HUDEP-2 (cell line): Measurements from ENCODE around the gene SPON1.

Experiments
- DNase-seq, 76 experiments: peaks; one replicate each; lab custom pipeline; 2025; ENCODE audit not compliant: unreplicated experiment in 76 of 76; lab: John Stamatoyannopoulos, UW

The SPON1 gene

GRCh38 chr11:13942971-13943381 lies 19.5 kb upstream of the SPON1 start:
- no peak for DNase-seq

DNA sequence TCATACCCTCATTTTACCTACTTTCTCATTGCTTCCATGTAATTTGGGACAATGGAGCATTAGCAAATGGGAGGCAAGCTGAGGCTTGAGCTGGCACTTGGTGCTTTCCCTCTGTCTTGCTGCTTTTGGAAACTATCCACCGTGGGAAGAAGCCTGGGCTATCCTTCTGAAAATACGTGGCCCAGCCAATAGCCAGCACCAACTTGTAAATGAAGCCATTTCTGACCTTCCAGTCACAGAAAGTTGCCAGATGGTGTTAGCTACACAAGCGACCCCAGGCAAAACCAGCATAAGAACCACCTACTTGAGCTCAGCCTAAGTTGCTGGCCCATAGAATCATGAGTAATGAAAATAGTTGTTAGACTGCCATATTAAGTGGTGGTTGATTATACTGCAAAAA lies 18.5 kb upstream of the SPON1 start:
- DNase-seq: no peak

DNA sequence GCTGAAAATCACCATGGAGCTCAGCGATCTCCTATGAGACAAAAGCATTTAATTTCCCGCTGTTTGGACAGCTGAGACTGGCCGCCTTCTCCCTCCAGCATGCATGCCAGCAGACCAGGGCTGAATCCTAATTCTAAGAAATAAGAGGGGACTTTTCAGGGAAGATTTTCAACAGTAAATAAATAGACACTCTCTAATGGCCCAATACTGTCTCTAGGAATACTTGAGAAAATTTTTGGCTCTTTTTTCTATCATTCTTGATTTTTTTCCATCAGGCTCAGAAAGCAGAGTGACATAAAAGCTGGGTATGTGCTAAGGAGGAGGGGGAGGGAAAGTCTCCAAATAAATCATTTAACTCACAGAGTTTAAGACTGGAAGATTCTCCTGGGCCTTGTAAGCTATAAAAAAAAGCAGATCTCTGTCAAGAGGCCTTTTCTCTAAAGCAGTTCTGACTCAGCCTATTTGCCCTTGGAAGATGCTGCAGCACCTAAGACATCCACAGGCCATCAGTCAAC lies 17.6 kb upstream of the SPON1 start:
- DNase-seq: no peak

DNA sequence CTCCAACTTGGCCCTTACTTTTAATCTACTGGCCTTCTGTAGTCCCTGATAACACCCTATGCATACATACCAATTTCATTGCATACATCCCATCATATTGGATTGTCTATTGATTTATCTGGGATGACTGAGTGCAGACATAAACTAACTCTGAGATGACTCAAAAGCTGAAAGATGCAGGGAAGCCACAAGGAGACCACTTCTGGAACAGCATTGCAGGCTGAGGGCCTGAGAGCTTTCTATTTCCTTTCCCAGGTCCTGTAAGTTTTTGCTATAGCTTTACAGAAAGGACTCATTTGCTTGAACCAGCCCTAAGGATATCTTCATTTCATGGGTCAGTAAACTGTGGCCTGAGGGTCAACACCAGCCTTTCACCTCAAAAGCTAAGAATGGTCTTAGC lies 15.1 kb upstream of the SPON1 start:
- no peak for DNase-seq

- no peak for DNase-seq
Measured at GRCh38 chr11:13949876-13950275, 12.6 kb upstream of the SPON1 start.

- DNase-seq: no peak
Measured at GRCh38 chr11:13952221-13952620, 10.3 kb upstream of the SPON1 start.

DNA sequence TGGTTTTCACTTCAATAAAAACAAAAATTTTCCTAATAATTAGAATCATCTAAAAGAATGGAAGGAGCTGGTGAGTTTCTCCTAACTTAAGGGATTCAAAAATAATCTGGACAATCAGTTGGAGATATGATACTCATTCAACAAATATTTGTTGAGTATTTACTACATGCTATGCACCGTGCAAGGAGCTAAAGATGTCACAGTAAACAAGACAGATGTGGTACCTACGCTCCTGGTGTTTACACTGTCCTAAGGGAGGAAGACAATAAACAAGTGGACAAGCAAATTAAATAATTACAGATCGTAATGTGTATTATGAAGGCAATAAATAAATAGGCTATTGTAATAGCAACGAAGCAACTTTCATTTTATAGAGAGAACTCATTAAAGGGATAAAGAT lies 9.9 kb upstream of the SPON1 start:
- DNase-seq: no peak

- DNase-seq: no peak
Measured at GRCh38 chr11:13954591-13954990, 7.9 kb upstream of the SPON1 start.

- DNase-seq: peak in 37 of 76 experiments; percentile 1 to 50 (median 21)
Measured at GRCh38 chr11:13955971-13956421, 6.5 kb upstream of the SPON1 start.

- DNase-seq: no peak
Measured at GRCh38 chr11:13956988-13957387, 5.5 kb upstream of the SPON1 start.

GRCh38 chr11:13958641-13959400 lies 3.7 kb upstream of the SPON1 start:
- no peak for DNase-seq

GRCh38 chr11:13962198-13962561 lies 343 bp upstream of the SPON1 start:
- DNase-seq: no peak

DNA sequence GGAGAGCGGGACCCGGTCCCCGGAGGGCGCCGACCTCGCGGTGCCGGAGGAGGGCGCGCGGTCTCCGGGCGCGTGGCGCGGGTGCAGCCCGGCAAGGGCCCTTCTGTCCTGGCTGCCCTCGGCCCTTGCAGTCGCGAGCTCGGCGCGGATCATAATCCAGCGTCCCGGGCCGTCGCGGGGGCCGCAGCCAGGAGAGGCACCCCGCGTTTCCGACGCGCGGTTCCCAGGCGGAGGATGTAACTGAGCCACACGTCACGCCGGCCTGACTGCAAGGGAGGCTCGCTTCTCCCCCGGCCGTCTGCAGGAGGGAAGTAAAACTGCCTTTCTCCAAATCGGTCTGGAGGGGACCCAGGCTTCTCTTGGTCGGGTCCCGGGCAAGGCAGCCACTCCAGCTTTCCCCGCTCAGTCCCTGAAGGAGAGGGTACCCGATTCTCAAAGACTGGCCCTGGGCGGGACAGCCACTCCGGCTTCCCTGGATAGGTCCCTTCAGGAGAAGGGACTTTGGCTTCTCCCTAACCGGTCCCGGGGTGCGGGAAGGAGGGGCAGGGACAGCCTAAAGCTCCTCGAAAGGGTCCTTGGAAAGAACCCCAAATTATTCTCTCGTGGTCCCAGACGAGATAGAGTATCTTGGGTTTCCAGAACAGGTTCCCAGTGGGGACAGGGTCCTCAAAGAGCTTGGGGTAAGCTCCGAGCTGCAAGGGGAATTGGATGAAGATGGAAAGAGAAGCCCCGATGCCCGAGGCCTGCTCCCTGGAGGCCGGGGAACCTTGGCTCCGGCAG lies 836 bp downstream of the SPON1 start:
- DNase-seq: no peak

- DNase-seq: no peak
Measured at GRCh38 chr11:13963949-13964770, 1.6 kb downstream of the SPON1 start.

DNA sequence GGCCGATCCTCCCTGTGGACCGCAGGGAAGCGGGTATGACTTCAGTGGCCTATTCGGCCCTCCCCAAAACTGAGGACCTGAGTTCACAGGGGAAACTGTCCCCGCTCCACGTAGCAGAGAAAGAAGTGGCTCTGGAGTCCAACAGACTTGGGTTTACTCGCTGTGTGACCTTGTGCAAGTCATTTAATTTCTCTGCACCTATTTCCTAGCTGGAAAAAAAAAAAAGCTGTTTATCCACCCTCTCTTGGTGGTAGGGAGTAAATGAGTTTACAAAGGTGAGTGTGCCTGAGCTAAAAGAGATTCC lies 2.2 kb downstream of the SPON1 start:
- no peak for DNase-seq

GRCh38 chr11:13965337-13965736 lies 2.8 kb downstream of the SPON1 start:
- no peak for DNase-seq

- no peak for DNase-seq
Measured at GRCh38 chr11:13966013-13966412, 3.5 kb downstream of the SPON1 start.

GRCh38 chr11:13966486-13966885 lies 4.0 kb downstream of the SPON1 start:
- no peak for DNase-seq

GRCh38 chr11:13970986-13971385 lies 8.5 kb downstream of the SPON1 start:
- DNase-seq: peak in 2 of 76 experiments; percentile 1 to 3

- DNase-seq: no peak
Measured at GRCh38 chr11:13972043-13972910, 9.8 kb downstream of the SPON1 start.
